GM19023 (cell line): Measurements from ENCODE around the gene GHRHR.

Experiments
- ATAC-seq: cut with Tn5 transposase; IDR thresholded peaks from one replicate; pipeline ENCODE4 v1.9.1; 2021; ENCODE audit warnings: mild to moderate bottlenecking, moderate library complexity; ENCODE audit not compliant: unreplicated experiment

GHRHR gene

DNA sequence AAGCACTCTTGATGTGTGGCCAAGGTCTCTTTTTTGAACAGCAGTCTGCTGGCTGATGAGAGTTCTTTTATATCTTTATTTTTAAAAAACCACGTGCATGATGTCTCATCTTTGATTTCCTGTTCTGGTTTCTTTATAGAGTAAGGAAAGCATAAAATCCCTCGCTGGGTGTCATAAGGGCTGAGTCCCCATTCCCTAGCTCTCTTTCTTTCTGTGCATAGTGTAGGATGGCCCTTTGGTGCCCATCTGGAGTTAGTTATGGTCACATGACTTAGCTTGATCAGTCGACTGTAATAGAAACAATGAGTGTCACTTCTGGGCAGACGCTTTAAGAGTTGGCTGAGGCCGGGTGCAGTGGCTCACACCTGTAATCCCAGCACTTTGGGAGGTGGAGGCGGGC is 38.5 kb downstream of the GHRHR start:
- no peak for ATAC-seq

DNA sequence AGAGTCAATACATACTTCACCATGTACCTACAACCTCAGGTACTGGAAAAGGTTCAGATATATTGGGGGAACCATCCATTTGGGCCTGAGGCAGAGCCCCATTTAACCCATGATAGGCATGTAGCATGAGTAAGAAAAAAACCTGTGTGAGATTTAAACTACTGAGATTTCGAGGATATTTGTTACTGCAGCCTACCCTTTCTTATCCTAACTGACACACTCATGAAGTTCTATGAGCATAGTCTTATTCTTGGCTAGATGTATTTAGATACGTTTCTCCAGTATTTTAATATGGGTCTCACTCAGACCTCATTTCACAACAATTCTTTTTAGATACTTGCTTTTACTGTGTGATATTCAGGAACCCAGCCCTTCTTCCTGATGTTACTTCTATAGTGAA is 39.3 kb downstream of the GHRHR start:
- no peak for ATAC-seq

DNA sequence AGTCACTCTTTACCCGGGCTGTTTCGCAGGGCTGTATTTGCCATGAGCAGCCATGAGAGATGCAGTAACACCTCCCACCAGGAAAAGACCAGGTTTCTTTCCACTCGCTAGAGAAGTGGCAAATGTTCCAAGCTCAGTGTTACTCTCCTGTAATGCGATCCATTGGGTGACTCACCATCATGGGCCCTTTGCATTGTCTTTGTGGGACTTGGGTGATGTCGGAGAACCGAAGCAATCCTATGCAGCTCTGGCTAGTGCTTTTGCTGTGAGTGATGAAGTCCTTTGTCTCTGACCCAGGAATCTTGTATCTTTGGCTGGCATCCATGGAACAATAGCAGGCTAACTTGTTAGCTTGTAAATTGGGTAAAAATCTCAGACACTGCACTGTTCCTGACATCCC is 40.0 kb downstream of the GHRHR start:
- no peak for ATAC-seq

DNA sequence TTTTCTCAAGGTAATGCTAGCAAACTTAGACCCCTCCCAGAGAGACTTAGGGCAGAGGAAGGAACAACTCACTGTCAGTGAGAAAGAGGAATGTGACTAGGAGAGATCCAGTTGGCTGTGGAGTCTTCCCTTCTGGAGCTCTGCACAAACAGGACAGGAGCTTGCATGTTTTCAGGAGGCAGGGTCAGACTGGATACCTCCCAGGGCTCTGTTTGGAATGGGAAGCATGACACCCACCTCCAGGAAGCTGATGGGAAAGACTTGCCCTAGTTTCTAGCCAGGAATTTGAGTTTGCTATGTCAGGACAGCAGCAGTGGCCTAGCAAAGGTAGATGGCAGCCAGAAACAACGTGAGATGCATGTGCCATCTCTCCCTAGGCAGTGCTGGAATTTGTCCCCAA is 40.6 kb downstream of the GHRHR start:
- no peak for ATAC-seq

DNA sequence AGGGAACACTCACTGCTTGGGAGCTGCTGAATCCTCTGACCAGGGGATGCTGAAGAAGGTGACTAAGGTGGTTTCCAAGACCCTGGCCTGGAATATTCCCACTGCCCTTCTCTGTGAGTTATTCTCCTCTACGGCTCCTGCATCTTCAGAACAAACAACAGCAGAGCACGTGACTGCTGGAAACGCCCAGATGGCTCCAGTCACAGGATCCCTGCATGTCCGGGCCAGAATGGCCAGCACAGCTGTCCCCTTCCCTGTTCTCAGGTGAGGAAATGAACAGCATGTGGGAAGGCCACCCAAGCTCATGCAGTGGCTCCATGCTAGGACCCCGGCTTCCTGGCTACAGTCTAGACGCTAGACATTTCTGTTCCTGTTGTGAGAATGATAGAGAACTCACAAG is 43.1 kb downstream of the GHRHR start:
- no peak for ATAC-seq

DNA sequence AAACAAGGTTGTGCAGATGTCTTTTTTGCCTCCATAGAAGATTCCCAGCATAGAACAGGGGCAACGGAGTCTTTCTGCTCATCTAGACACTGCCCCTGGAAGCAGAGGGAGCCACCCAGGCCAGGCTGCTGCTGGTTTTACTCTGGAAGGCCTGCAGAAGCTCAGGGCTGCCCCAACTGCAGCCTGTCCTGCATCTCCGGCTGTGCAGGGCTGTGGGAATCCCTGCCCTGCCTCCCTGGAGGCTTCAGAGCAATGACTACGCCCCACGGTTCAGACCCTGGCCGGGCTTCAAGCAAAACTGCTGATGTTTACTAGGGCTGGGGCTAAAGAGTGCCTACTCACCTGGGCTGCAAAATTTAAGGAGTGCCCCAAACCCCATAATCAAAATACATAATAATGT is 43.9 kb downstream of the GHRHR start:
- no peak for ATAC-seq

DNA sequence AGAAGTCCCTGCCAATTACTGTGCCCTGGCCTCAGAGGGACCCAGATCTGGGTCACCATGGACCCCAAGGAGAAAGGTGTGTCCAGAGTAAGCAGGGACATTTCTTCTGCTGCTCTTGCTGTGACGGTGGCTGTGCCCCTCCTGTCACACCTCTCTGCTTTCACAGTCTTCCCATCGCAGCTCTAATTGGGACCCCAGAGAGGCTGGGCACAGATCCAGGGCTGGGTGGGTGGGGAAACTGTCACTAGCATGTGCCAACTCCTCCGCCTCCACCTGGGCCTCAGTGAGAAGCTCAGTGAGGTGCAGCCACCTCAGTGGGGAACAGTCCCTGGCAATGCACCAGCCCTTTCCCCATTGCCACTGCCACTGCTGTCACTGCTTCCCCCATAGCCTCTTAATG is 51.1 kb downstream of the GHRHR start:
- no peak for ATAC-seq

DNA sequence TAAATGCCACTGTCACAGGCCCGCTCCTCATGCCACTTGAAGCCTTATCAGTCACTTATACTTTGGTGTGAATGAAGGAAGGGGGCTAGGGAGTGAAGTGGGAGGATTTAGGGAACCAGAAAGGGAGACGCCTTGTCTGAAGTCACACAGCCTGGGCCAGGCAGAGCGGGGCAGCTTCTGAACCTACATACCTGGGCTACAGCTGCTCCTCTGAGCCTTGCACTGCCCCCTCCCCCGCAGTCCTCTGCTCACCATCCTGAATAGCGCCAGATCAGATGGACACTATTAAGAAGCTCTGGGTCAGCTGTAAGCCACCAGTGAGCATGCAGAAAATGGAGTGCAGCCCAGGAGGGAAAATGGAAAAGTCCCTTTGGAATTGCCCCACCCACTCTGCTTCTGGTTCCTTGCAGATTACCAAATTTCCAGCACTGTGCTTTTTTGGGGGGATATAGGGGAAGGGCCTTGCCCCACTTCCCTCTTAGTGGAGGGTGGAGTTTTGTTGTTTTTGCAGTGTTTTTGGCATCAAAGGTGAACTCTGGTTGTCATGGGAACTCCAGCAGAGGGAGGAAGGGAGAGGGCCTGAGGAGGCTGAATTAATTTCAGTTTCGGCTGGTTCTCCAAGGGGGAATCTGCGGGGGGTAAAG is 53.4 kb downstream of the GHRHR start:
- ATAC-seq, result no peak

DNA sequence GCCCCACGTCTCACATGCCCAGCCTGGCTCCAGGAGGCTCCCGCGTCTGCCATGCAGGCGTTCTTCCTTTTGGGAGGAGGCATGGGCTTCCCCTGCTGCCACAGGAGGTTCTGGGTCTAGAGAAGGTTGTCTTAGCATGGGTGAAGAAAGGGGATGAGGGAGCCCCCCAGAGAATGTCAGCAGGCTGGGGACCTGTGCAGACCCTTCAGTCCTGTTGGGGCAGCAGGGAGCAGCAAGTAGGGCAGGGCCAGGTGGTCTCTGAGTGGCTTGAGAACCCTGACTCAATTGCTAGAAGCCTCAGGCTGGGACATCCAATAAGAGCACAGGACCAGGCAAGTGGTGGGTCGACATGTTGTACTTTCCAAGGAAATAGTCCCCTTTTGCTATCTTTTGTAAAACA is 54.0 kb downstream of the GHRHR start:
- ATAC-seq, result no peak

DNA sequence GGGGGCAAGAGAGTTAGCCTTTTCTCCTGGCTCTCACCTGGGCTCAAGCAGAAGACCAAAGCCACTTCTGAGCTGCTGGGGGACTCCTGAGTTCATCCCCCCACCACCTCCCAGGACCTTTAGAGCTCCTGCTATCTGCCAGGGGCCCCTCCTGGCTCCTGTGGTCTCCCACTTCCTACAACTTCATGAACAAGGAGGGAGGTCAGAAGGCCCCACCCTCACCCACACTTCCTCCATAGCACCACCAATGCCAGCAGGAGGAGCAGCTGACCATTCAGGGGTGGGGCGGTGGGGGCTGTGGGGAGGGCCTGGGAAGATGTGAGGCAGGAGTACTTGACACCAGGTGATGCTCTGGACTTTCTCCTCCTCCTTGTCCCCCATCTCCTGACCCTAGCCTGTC is 55.8 kb downstream of the GHRHR start:
- ATAC-seq, result no peak

DNA sequence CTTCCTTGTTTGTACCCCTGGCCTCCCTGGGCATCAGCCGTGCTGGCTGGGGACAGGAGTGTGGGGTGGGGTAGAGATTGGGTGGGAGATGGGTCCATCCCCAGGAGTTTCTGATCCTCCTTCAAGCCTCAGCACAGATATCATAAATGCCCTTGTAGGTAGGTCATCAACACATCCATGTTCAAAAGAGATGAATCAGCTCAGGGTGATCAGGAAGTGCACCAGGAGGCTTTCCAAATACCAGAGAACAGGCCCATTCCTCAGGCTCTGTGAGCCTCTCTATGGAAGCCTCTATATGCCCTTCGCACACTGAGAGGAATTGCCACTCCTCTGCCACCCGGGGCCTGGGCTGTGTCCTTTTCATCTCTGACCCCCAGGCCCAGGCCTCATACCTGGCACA is 56.4 kb downstream of the GHRHR start:
- ATAC-seq, result no peak

DNA sequence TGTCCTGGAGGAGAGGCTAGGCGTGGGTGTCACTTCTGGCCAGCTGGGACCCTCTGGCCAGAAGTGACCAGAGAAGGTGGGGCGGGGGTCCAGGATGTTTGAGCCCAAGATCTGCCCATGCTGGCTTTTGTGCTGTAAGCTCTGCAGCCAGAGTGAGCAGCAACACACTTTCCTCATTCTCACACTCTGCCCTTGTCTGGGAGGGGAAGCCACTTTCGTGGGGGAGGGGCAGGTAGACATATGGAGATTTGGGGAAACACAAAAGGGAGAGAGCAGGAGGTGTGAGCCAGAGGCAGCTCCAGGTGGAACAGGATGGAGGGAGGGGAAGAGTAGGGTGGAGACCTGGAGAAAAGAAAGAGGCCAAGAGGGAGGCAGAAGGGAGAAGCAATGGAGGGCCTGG is 56.9 kb downstream of the GHRHR start:
- no peak for ATAC-seq

DNA sequence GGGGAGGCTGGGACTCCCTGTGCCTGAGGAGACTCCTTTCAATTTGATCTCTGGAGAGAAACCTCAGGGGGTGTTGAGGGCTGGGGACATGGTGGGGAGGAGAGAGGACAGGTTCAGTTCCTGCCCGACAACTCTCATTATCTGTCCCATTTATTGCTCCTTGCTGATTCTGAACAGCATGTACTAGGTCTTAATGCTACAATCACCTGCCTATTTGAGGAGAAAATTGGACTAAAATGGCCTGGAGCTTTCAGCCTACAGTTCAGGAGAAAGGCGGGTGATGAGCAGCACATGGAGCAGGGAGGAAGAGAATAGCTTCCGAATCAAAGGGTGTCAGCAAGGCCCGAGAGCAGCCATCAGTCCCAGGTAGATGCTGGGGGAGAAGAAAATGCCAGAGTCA is 58.4 kb downstream of the GHRHR start:
- ATAC-seq, result no peak

DNA sequence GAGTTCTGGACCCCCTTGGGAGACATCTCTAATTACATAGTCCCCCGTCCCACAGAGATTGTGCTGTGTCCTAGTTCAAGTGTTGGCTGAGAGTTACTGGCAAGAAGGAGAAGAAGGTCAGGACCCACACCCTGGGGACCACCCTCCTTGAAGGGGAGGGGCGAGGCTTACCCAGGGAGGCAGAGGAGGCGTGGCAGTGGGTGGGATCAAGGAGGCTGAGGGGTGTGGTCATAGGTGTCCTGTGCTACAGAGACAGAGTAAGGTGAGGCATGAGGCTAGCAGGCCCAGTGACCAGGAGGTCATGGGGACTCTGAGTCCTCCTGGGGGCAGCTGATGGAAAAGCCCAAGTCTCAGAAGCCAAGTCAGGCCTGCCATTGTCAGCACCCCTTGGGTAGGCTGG is 59.0 kb downstream of the GHRHR start:
- ATAC-seq, result no peak

DNA sequence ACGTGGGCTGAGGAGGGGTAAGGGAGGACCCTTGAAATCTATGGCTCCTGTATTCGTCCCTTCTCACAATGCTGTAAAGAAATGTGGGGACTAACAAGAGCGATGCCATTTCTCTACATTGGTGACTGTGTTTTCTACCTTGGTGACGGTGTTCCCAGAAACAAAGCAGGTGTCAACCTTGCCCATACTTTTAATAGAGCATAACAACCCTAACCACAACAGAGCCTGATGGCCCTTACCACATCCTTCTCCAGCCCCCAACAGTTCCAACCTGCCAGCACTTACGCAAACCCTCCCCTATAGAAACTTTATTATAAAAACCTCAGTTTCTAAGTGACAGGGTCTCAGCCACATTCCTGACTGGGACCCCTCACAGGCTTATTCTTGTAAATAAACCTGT is 60.1 kb downstream of the GHRHR start:
- ATAC-seq, result no peak

DNA sequence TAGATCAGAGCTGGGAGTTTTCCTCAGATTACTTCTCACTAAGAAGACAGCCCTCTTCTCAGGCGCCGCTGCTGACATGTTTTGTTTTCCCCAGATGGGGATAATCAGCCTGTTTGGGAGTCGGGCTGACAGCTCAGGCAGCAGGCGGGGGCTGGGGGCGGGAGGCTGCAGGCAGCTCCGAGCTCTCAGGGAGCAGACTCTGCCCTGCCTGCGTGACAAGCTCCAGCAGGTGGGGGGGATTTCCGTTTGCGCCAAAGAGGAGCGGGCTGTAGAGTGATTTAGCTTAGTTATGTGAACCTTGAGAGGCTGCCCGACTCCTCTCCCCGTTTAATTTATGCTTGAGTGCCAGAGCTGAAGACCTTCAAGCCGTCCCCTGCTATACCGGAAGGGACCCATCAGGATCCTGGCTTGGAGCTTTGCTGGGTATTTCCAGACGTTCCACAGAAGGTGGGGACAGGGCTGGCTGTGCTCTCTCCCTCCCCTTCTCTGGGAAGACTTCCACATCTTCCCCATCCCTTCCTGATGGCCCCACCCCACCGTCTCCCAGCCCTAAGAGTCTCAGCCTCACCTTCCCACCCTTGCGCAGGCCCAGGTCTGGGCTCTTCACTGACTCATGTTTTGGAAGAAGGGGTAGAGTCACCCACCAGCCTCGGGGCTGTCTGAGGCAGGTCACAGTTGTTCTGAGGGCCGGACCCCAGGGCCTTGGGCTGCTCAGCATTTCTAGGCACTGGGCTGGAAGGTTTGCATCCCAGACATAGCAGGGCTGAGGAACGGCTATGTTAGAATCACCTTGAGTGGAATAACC is 63.6 kb downstream of the GHRHR start:
- peak; percentile 48 for ATAC-seq

DNA sequence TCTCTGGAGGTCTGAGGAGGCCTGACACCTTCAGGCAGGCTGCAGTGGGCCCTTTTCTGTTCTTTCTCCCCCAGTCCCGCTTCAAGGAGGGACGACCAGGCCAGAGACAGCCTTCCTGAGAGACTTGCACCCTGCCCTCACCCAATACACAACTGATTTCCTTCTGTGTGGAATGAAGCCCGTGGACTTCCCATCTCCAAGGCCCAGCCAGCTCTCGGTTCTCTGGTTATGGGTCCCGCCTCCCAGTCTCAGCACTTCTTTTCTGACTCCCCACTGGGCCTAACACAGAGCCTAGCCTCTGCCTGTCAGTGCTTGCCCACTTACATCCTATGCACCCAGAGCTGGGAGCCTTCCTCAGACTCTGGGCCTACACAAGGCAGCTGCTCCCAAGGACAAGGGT is 64.3 kb downstream of the GHRHR start:
- ATAC-seq, result no peak

DNA sequence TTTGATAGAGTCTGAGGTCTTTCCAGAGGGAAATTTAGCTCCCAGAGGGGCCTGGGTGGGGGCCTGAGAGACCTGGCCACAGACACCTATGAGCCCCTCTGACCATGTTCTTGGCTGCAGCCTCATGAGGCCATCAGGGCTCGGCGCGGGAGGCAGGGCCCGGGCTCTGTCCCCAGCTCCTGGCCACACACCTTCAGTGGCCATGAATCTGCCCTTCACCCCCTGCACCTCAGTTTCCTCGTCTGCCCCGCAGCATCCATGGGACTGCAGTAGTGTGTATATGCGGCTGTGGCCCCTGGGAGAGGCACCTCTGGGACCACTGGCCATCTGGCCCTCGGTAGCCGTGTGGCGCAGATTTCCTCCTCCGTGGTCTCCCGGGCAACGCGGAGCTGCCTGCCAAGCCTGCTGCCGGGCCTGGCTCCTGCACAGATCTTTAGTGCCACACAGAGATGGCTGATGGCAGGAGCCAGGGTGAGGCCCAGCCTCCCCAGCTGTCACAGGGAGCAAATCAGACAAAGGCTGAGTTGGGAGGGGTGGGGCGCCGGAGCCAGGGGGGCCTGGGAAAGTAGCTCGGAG is 64.8 kb downstream of the GHRHR start:
- no peak for ATAC-seq
